ENCODE results near the gene ANKRD13D. TPM values are rescaled to one million over a fixed set of nuclear protein-coding genes. Genes with fewer than 3 reads are reported as not detected.

ANKRD13D gene
- polyA plus RNA-seq, 2 donors: 36.8 to 87.3 TPM

DNA sequence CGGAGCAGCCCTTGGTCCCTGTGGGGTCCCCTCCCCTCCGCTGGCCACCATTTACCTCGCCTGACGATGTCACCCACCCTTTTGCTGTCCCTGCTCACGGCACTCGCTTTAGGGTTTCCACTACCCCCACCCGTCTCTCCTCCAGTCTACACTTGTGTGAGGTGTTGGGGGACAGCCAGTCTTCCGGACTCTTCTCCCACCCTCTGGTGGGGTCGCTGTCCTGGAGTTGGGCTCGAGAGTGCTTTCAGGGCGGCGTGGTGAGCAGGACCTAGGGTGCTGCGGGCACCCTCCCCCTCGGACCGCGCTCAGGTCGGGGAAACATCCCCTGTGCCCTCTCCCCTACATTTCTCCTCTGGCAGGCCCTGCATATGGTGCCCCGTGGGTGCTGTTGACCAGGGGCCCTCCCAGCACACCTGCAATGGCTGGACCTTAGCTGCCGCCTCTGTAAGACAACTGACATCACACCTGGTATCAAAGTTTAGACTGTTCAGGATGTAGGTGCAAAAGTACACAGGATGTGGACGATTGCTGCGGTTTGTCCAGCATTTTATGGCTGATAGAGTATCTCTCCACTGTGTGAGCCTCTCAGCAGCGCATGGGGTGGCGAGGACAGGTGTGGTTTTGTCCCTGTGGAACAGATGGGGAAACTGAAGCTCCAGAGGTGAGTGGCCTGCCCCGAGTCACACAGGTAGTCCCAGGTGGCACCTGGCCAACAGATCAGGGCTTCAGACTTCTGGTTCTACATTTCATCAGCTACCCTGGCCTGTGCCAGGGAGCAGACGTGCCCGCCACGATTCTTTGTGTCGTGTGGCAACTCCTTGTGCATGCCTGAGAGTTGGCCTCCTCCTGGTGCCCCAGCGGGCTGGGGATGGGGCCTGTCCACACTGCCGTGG, 21.7 kb upstream of the ANKRD13D start:
- 10% methylated on average over 30 of the region's 30 CpGs for WGBS, 2 donors
- Histone ChIP-seq H3K9me3 (ENCODE audit: control insufficient read depth in 2 of 2, insufficient read depth in 1 of 2, low read depth in 1 of 2, low read length in 1 of 2) (no peaks in the 10 kb centered on the region), H3K36me3 (ENCODE audit: control insufficient read depth in 2 of 2, insufficient read depth in 2 of 2, low read length in 1 of 2) (peaks cover 0 to 29% of the 10 kb centered on the region in 2 donors), H3K4me3 (ENCODE audit: low read depth in 1 of 2, low read length in 2 of 2) (peak overlapping the region; percentile 61 to 90), H3K27ac (ENCODE audit: low read depth in 2 of 2, low read length in 1 of 2) (peak overlapping the region; percentile 88 to 91), H3K4me1 (ENCODE audit: control insufficient read depth in 2 of 2, insufficient read depth in 2 of 2, low read length in 1 of 2) (peaks cover 26 to 57% of the 10 kb centered on the region in 2 donors), H3K27me3 (ENCODE audit: control insufficient read depth in 1 of 2, insufficient read depth in 2 of 2, low read length in 2 of 2) (no peaks in the 10 kb centered on the region)

DNA sequence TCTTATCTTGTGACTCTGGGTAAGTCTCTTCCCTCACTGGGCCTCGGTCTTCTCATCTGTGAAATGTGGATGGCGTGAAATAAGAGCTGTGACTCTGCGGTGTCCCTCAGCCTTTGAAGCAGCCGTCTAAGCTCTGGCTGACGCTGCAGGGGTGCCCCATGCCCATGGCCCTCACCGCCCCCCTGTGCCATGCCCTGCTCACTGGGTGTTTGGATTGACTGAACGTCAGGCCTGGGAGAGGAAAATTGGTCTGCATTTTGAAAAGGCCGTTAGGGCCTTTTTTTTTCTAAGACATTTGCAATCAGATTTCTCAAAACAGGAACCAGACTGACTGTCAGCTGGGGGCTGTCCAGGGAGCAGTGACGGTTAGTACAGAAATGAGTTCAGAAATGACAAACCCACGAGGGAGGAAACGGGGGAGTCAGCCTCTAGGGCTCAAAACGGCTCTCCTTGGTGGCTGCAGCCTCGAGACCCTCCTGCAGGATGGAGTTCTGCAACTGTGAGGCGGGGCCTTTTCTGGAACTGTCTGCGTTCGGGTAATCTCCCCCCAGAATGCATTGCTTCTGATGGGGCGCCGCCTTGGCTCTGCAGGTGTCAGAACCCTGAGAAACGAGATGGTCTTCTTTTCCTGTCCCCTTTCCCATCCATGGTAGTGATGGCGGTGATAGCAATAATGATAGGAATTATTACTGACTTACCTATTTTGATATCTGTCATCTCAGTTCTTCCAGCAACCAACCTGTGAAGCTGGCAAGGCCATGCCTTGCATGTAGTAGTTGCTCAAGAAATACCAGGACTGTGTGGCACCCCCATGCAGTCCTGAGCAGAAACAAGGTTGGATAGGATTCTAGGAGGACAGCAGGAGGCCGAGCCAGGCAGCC, 20.8 kb upstream of the ANKRD13D start:
- WGBS, 2 donors: 48 to 50% methylated on average over 21 of the region's 21 CpGs
- Histone ChIP-seq H3K4me1 (ENCODE audit: control insufficient read depth in 2 of 2, insufficient read depth in 2 of 2, low read length in 1 of 2) (peaks cover 27 to 62% of the 10 kb centered on the region in 2 donors), H3K27me3 (ENCODE audit: control insufficient read depth in 1 of 2, insufficient read depth in 2 of 2, low read length in 2 of 2) (no peaks in the 10 kb centered on the region)

DNA sequence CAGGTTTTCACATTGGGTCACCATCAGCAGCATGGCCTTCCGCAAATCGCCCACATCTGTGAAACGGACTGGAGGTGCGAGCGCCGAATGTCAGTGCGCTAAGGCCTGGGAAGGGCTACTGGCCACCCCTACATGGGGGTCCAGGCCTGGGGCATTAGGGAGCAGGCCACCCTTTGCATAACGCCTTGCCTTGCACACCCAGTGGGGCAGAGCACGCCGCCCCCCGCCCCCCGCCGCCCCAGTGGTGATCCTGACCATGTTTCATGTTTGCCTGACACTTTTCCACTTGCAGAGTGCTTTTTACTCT, 20.2 kb upstream of the ANKRD13D start:
- 66 to 76% methylated on average over 12 to 13 of the region's 13 CpGs for WGBS, 2 donors

More for the DNA sequence above, 20.8 kb upstream of the ANKRD13D start:
- Histone ChIP-seq H3K9me3 (ENCODE audit: control insufficient read depth in 2 of 2, insufficient read depth in 1 of 2, low read depth in 1 of 2, low read length in 1 of 2) (no peaks in the 10 kb centered on the region), H3K36me3 (ENCODE audit: control insufficient read depth in 2 of 2, insufficient read depth in 2 of 2, low read length in 1 of 2) (peaks cover 0 to 37% of the 10 kb centered on the region in 2 donors), H3K4me3 (ENCODE audit: low read depth in 1 of 2, low read length in 2 of 2) (peak overlapping the region; percentile 61 to 90), H3K27ac (ENCODE audit: low read depth in 2 of 2, low read length in 1 of 2) (peak overlapping the region; percentile 88 to 91)

DNA sequence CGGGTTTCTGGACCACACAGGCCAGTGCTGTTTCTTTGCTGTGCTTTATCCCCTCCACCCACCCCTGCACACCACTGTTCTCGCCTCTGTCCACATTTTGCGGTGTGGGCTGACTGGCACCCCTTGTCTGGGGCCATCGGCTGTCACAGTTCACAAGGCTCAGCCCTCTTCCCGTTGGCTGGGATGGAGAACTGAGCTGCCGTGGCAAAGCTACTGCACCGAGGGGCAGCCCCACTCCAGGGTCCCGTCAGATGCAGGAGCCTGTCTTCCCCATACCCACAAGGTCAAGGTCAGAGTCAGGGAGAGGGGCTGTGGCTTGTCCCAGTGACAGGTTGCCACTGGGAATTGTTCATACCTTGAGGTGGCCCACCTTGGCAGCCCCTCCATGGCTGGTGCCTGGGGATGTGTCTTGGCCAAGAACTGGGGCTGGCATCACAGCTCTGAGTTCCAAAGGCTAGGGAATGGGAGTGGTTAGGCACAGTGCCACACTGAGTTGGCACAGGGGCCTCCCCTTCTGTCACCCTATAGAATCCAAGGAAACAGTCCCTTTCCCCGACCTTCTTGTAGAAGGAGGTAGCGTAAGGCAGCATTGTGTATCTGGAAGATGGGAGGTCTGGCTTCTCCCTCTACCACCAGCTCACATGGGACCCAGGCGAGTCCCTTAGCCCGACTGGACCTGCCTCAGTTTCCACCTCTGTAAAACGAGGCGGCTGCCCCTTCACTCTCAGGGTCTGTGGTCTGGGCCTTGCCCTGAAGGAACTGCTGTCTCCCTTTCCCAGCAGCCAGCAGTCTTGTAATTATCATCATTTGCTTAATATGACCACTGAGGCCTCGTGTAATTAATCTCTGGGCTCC, 19.5 kb upstream of the ANKRD13D start:
- H3K4me1 ChIP-seq (ENCODE audit: control insufficient read depth in 2 of 2, insufficient read depth in 2 of 2, low read length in 1 of 2): peaks cover 31 to 59% of the 10 kb centered on the region in 2 donors
- H3K4me3 ChIP-seq (ENCODE audit: low read depth in 1 of 2, low read length in 2 of 2): peak overlapping the region; percentile 17 to 20
- H3K27ac ChIP-seq (ENCODE audit: low read depth in 2 of 2, low read length in 1 of 2): peak overlapping the region; percentile 88 to 91
- no peaks in the 10 kb centered on the region for H3K27me3 ChIP-seq (ENCODE audit: control insufficient read depth in 1 of 2, insufficient read depth in 2 of 2, low read length in 2 of 2)
- WGBS, 2 donors: 26% methylated on average over 15 of the region's 15 CpGs
- H3K9me3 ChIP-seq (ENCODE audit: control insufficient read depth in 2 of 2, insufficient read depth in 1 of 2, low read depth in 1 of 2, low read length in 1 of 2): no peaks in the 10 kb centered on the region
- peaks cover 0 to 37% of the 10 kb centered on the region in 2 donors for H3K36me3 ChIP-seq (ENCODE audit: control insufficient read depth in 2 of 2, insufficient read depth in 2 of 2, low read length in 1 of 2)

More for the DNA sequence above, 20.2 kb upstream of the ANKRD13D start:
- Histone ChIP-seq H3K9me3 (ENCODE audit: control insufficient read depth in 2 of 2, insufficient read depth in 1 of 2, low read depth in 1 of 2, low read length in 1 of 2) (no peaks in the 10 kb centered on the region), H3K27me3 (ENCODE audit: control insufficient read depth in 1 of 2, insufficient read depth in 2 of 2, low read length in 2 of 2) (no peaks in the 10 kb centered on the region), H3K36me3 (ENCODE audit: control insufficient read depth in 2 of 2, insufficient read depth in 2 of 2, low read length in 1 of 2) (peaks cover 0 to 37% of the 10 kb centered on the region in 2 donors), H3K4me3 (ENCODE audit: low read depth in 1 of 2, low read length in 2 of 2) (peak overlapping the region in 1 of 2 donors; percentile 20), H3K27ac (ENCODE audit: low read depth in 2 of 2, low read length in 1 of 2) (peak overlapping the region; percentile 88 to 91), H3K4me1 (ENCODE audit: control insufficient read depth in 2 of 2, insufficient read depth in 2 of 2, low read length in 1 of 2) (peaks cover 31 to 63% of the 10 kb centered on the region in 2 donors)

DNA sequence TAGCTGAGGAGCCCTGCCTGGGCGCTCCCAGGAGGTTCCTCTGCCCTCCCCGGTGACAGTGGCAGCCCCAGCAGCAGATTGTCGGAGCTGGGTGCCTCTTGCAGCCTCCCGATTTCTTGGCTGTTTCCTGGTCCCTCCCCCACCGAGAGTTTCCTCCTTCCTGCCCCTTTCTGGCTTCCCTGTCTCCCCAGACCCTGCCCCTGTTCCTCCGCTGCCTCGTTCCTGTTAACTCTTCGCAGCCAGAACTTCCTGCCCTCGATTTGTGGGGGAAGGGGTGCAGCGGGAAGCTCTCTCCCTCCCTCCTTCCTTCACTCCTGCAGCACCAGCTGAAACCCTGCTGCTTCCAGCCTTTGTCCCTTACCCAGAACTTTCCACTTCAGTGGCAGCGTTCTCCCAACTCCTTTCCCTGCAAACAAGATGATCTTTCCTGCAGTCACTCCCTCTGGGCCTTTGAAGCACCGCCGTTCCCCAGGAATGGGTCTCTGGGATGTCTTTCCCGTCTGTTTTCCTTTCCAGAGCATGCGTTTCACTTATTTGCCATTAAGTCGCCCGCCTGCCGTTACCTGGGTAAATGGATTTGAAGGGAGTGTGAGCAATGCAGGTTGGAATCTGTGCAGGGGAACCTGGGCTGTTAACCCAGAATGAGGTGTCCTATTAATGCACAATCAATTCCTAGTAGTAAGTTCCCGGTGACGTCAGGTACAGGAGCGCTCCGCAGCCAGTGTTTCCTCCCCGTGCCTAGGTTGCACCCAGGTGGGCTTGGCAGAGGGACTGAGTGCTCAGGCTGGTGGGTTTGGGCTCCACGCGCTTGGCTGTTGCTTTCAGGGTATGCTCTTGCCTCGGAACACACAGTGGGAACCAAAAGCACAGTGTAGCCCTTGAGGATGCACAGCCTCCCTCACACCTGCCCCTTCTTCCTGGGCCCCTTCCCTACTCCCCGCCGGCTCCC, 18.6 kb upstream of the ANKRD13D start:
- Histone ChIP-seq H3K4me3 (ENCODE audit: low read depth in 1 of 2, low read length in 2 of 2) (peak overlapping the region; percentile 17 to 20), H3K4me1 (ENCODE audit: control insufficient read depth in 2 of 2, insufficient read depth in 2 of 2, low read length in 1 of 2) (peaks cover 29 to 61% of the 10 kb centered on the region in 2 donors), H3K36me3 (ENCODE audit: control insufficient read depth in 2 of 2, insufficient read depth in 2 of 2, low read length in 1 of 2) (peaks cover 0 to 43% of the 10 kb centered on the region in 2 donors), H3K27ac (ENCODE audit: low read depth in 2 of 2, low read length in 1 of 2) (peak overlapping the region; percentile 88 to 91), H3K9me3 (ENCODE audit: control insufficient read depth in 2 of 2, insufficient read depth in 1 of 2, low read depth in 1 of 2, low read length in 1 of 2) (no peaks in the 10 kb centered on the region), H3K27me3 (ENCODE audit: control insufficient read depth in 1 of 2, insufficient read depth in 2 of 2, low read length in 2 of 2) (no peaks in the 10 kb centered on the region)
- WGBS, 2 donors: 26 to 27% methylated on average over 28 of the region's 28 CpGs

DNA sequence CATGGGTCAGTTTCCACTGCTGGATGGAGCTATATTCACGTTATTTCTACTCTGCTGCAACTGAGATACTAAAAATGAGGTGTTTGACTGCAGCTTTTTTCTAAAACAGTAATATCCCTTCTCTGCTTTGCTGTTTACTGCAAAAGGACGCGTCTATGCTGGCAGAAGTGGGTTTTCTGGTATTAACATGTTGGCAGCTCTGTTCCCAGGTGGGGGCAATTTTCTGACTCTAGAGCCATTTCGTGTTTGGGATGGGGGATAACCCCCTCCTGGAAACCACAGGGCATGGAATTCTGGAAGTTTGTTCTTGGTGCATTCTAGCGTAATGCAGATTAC, 17.9 kb upstream of the ANKRD13D start:
- Histone ChIP-seq H3K36me3 (ENCODE audit: control insufficient read depth in 2 of 2, insufficient read depth in 2 of 2, low read length in 1 of 2) (peaks cover 0 to 49% of the 10 kb centered on the region in 2 donors), H3K4me3 (ENCODE audit: low read depth in 1 of 2, low read length in 2 of 2) (no peak overlapping the region), H3K27ac (ENCODE audit: low read depth in 2 of 2, low read length in 1 of 2) (peak overlapping the region; percentile 88 to 91), H3K27me3 (ENCODE audit: control insufficient read depth in 1 of 2, insufficient read depth in 2 of 2, low read length in 2 of 2) (no peaks in the 10 kb centered on the region), H3K4me1 (ENCODE audit: control insufficient read depth in 2 of 2, insufficient read depth in 2 of 2, low read length in 1 of 2) (peaks cover 34 to 62% of the 10 kb centered on the region in 2 donors), H3K9me3 (ENCODE audit: control insufficient read depth in 2 of 2, insufficient read depth in 1 of 2, low read depth in 1 of 2, low read length in 1 of 2) (no peaks in the 10 kb centered on the region)
- whole genome bisulfite sequencing, 2 donors: 61 to 62% methylated on average over 5 of the region's 5 CpGs

DNA sequence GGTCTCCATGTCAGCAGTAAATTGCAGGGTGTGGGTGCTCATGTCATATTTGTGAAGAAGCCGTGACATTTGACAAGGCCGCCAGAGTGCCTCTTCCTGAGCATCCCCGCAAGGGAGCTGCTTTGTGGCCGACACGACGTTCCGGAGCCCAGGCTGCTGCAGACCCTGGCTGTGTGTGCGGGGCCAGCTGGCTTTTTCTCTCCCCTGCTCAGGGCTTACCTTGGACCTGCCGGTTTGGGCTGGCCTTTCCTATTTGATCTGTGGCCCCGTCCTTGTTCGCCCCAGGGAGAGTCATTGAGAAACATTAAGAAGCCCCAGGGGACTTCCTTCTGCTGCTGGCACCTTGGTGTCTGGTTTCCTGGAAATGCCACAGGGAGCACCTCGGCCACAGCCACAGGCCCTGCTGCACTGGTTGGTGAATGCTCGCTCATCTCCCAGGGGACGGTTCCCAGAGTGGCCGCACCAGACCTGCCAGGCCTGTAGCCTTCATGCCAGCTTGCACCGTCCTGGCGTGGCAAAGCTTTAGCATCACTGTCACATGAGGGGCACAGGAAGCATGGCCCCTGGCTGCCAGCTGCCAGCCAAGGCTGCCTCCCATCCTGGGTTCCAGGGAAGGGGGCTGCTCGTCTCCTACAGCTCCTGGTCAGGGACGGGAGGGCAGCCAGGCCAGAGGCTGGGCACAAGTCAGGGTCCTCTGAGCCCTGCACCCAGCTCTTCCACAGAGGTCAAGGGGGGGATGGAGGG, 17.4 kb upstream of the ANKRD13D start:
- peaks cover 34 to 65% of the 10 kb centered on the region in 2 donors for H3K4me1 ChIP-seq (ENCODE audit: control insufficient read depth in 2 of 2, insufficient read depth in 2 of 2, low read length in 1 of 2)
- H3K36me3 ChIP-seq (ENCODE audit: control insufficient read depth in 2 of 2, insufficient read depth in 2 of 2, low read length in 1 of 2): peaks cover 0 to 51% of the 10 kb centered on the region in 2 donors
- H3K27ac ChIP-seq (ENCODE audit: low read depth in 2 of 2, low read length in 1 of 2): peak overlapping the region; percentile 45 to 76
- no peaks in the 10 kb centered on the region for H3K27me3 ChIP-seq (ENCODE audit: control insufficient read depth in 1 of 2, insufficient read depth in 2 of 2, low read length in 2 of 2)
- 58 to 64% methylated on average over 19 of the region's 19 CpGs for WGBS, 2 donors
- no peak overlapping the region for H3K4me3 ChIP-seq (ENCODE audit: low read depth in 1 of 2, low read length in 2 of 2)
- no peaks in the 10 kb centered on the region for H3K9me3 ChIP-seq (ENCODE audit: control insufficient read depth in 2 of 2, insufficient read depth in 1 of 2, low read depth in 1 of 2, low read length in 1 of 2)
